ENCODE data around the gene ADORA1.

Gene ADORA1

GRCh38 chr1:203189951-203190352 lies 62.4 kb downstream of the ADORA1 start:
- peak; percentile 81 for DNase-seq

- no peak for DNase-seq
These were observed 63.4 kb downstream of the ADORA1 start for GRCh38 chr1:203190949-203191348.

- DNase-seq, result no peak
These were observed 68.8 kb downstream of the ADORA1 start for GRCh38 chr1:203196371-203196770.

- DNase-seq, result peak; percentile 25
These were observed 70.1 kb downstream of the ADORA1 start for GRCh38 chr1:203197625-203198024.

- DNase-seq, result no peak
These were observed 71.5 kb downstream of the ADORA1 start for GRCh38 chr1:203199002-203199401.

GRCh38 chr1:203199481-203199815 lies 71.9 kb downstream of the ADORA1 start:
- no peak for DNase-seq

GRCh38 chr1:203199816-203200571 lies 72.5 kb downstream of the ADORA1 start:
- DNase-seq, result peak; percentile 81

GRCh38 chr1:203200916-203201315 lies 73.4 kb downstream of the ADORA1 start:
- DNase-seq, result peak; percentile 33

GRCh38 chr1:203201516-203202205 lies 74.1 kb downstream of the ADORA1 start:
- no peak for DNase-seq

GRCh38 chr1:203202431-203203245 lies 75.1 kb downstream of the ADORA1 start:
- peak; percentile 94 for DNase-seq

GRCh38 chr1:203204756-203205155 lies 77.2 kb downstream of the ADORA1 start:
- peak; percentile 45 for DNase-seq

- peak; percentile 20 for DNase-seq
These were observed 78.7 kb downstream of the ADORA1 start for GRCh38 chr1:203206129-203206687.

- no peak for DNase-seq
These were observed 80.2 kb downstream of the ADORA1 start for GRCh38 chr1:203207751-203208150.

- DNase-seq, result no peak
These were observed 80.7 kb downstream of the ADORA1 start for GRCh38 chr1:203208181-203208580.

- no peak for DNase-seq
These were observed 82.8 kb downstream of the ADORA1 start for GRCh38 chr1:203210350-203210749.

GRCh38 chr1:203210988-203211387 lies 83.5 kb downstream of the ADORA1 start:
- DNase-seq, result no peak

- no peak for DNase-seq
These were observed 84.3 kb downstream of the ADORA1 start for GRCh38 chr1:203211812-203212211.

GRCh38 chr1:203213126-203213525 lies 85.6 kb downstream of the ADORA1 start:
- DNase-seq, result no peak

- DNase-seq, result peak; percentile 42
These were observed 87.3 kb downstream of the ADORA1 start for GRCh38 chr1:203214871-203215270.

- DNase-seq, result peak; percentile 27
These were observed 88.0 kb downstream of the ADORA1 start for GRCh38 chr1:203215573-203215972.

GRCh38 chr1:203216274-203217138 lies 89.0 kb downstream of the ADORA1 start:
- peak; percentile 59 for DNase-seq

Data from MV-4-11 (cell line).